ENCODE data around the gene PTPRO. TPM values are rescaled to one million over a fixed set of nuclear protein-coding genes. Genes with fewer than 3 reads are reported as not detected.
A peak's percentile ranks its signal among the peaks of the same experiment; 100 is the strongest.

PTPRO gene
- polyA plus RNA-seq, 1 donor (not counting 4 experiments of a cell fraction or from before 2014, with no cell fraction given) = 0.17 TPM

- H3K9me1 ChIP-seq (ENCODE audit: control insufficient read depth, extremely low read depth, insufficient read depth, low read length) = no peaks in the 10 kb centered on the region
- no peak overlapping the region for H3K4me3 ChIP-seq (ENCODE audit: control insufficient read depth in 2 of 3, extremely low read depth in 1 of 3, insufficient read depth in 2 of 3, low read depth in 1 of 3, low read length in 3 of 3)
- H3K36me3 ChIP-seq (ENCODE audit: control insufficient read depth in 2 of 2, extremely low read depth in 1 of 2, insufficient read depth in 2 of 2, low read length in 2 of 2) = no peaks in the 10 kb centered on the region
- FAIRE-seq (no peak), DNase-seq (ENCODE audit: low read depth, low spot score) (no peak)
- H3K4me2 ChIP-seq (ENCODE audit: control insufficient read depth, extremely low read depth, insufficient read depth, low read depth, low read length) = no peak overlapping the region
- no peak overlapping the region for H3K9ac ChIP-seq (ENCODE audit: control insufficient read depth, extremely low read depth, insufficient read depth, low read length)
- dilution Hi-C loops (cut with MboI; ENCODE audit: extremely low pct_ligation_motif_present, low sequenced_read_pairs) = no loop called here
- H4K20me1 ChIP-seq (ENCODE audit: control insufficient read depth, extremely low read depth, insufficient read depth, low read length) = no peaks in the 10 kb centered on the region
- H3K9me3 ChIP-seq (ENCODE audit: control insufficient read depth, low read depth, low read length) = no peaks in the 10 kb centered on the region
- no peak overlapping the region for H2AFZ ChIP-seq (ENCODE audit: control insufficient read depth, low read length)
- H3K27me3 ChIP-seq (ENCODE audit: control insufficient read depth, extremely low read depth, insufficient read depth, low read length) = no peaks in the 10 kb centered on the region
- H3K4me1 ChIP-seq (ENCODE audit: control insufficient read depth, extremely low read depth, insufficient read depth, low read length) = peaks cover 8% of the 10 kb centered on the region
- TF ChIP-seq EZH2 (IDR thresholded peaks at IDR 0.05; ENCODE audit: low read length) = no peak
- TF ChIP-seq CTCF (optimal IDR thresholded peaks at IDR 0.05 in 1 of 3, IDR thresholded peaks at IDR 0.05 in 1 of 3, conservative IDR thresholded peaks at IDR 0.05 in 1 of 3; ENCODE audit: extremely low read depth in 1 of 3, insufficient read depth in 2 of 3, low read length in 3 of 3) = no peak
- no peak overlapping the region for H3K27ac ChIP-seq (ENCODE audit: control insufficient read depth, insufficient read depth, low read length)
- no peaks in the 10 kb centered on the region for H3K79me2 ChIP-seq (ENCODE audit: control insufficient read depth, insufficient read depth, low read length)
Observed at GRCh38 chr12:15520844-15521243, 198.5 kb downstream of the PTPRO start.

- Histone ChIP-seq H3K4me2 (ENCODE audit: control insufficient read depth, extremely low read depth, insufficient read depth, low read depth, low read length) (no peak overlapping the region), H3K27ac (ENCODE audit: control insufficient read depth, insufficient read depth, low read length) (no peak overlapping the region), H3K4me1 (ENCODE audit: control insufficient read depth, extremely low read depth, insufficient read depth, low read length) (peaks cover 20% of the 10 kb centered on the region), H3K27me3 (ENCODE audit: control insufficient read depth, extremely low read depth, insufficient read depth, low read length) (no peaks in the 10 kb centered on the region), H3K36me3 (ENCODE audit: control insufficient read depth in 2 of 2, extremely low read depth in 1 of 2, insufficient read depth in 2 of 2, low read length in 2 of 2) (no peaks in the 10 kb centered on the region), H4K20me1 (ENCODE audit: control insufficient read depth, extremely low read depth, insufficient read depth, low read length) (no peaks in the 10 kb centered on the region), H3K9me3 (ENCODE audit: control insufficient read depth, low read depth, low read length) (no peaks in the 10 kb centered on the region), H3K4me3 (ENCODE audit: control insufficient read depth in 2 of 3, extremely low read depth in 1 of 3, insufficient read depth in 2 of 3, low read depth in 1 of 3, low read length in 3 of 3) (no peak overlapping the region), H3K9ac (ENCODE audit: control insufficient read depth, extremely low read depth, insufficient read depth, low read length) (no peak overlapping the region), H3K9me1 (ENCODE audit: control insufficient read depth, extremely low read depth, insufficient read depth, low read length) (no peaks in the 10 kb centered on the region), H3K79me2 (ENCODE audit: control insufficient read depth, insufficient read depth, low read length) (no peaks in the 10 kb centered on the region), H2AFZ (ENCODE audit: control insufficient read depth, low read length) (no peak overlapping the region)
- no peak for DNase-seq (ENCODE audit: low read depth, low spot score)
- dilution Hi-C loops (cut with MboI; ENCODE audit: extremely low pct_ligation_motif_present, low sequenced_read_pairs) = no loop called here
- no peak for FAIRE-seq
- TF ChIP-seq EZH2 (IDR thresholded peaks at IDR 0.05; ENCODE audit: low read length) (no peak), CTCF (optimal IDR thresholded peaks at IDR 0.05 in 1 of 3, IDR thresholded peaks at IDR 0.05 in 1 of 3, conservative IDR thresholded peaks at IDR 0.05 in 1 of 3; ENCODE audit: extremely low read depth in 1 of 3, insufficient read depth in 2 of 3, low read length in 3 of 3) (peak in 1 of 3 experiments; percentile 57)
Observed at GRCh38 chr12:15522574-15523187, 200.4 kb downstream of the PTPRO start.

Data from keratinocyte (primary cell).